GM18505 (cell line): ENCODE measurements around the gene OSBPL10.

ENCODE experiments used
- ATAC-seq: cut with Tn5 transposase; IDR thresholded peaks from one replicate; pipeline ENCODE4 v1.9.1; 2021; ENCODE audit not compliant: unreplicated experiment
- POLR2A ChIP-seq: IDR thresholded peaks from 4 replicates; pipeline ENCODE4 v1.6.1; 2011; ENCODE audit warnings: borderline replicate concordance; ENCODE audit not compliant: insufficient read depth, insufficient read length; ENCODE audit errors: extremely low read depth

The OSBPL10 gene

GRCh38 chr3:31892500-31892899 lies 88.6 kb downstream of the OSBPL10 start:
- no peak for TF ChIP-seq POLR2A
- ATAC-seq: no peak

- no peak for ATAC-seq
- TF ChIP-seq POLR2A: no peak
Observed at GRCh38 chr3:31891876-31892455, 89.1 kb downstream of the OSBPL10 start.

GRCh38 chr3:31890742-31891469 lies 90.2 kb downstream of the OSBPL10 start:
- TF ChIP-seq POLR2A: no peak

GRCh38 chr3:31890007-31890406 lies 91.1 kb downstream of the OSBPL10 start:
- ATAC-seq: no peak
- no peak for TF ChIP-seq POLR2A

More at GRCh38 chr3:31890742-31891469, 90.2 kb downstream of the OSBPL10 start:
- ATAC-seq: no peak

GRCh38 chr3:31885235-31885634 lies 95.8 kb downstream of the OSBPL10 start:
- TF ChIP-seq POLR2A: no peak

GRCh38 chr3:31884251-31884650 lies 96.8 kb downstream of the OSBPL10 start:
- TF ChIP-seq POLR2A: no peak
- ATAC-seq: no peak

More at GRCh38 chr3:31885235-31885634, 95.8 kb downstream of the OSBPL10 start:
- ATAC-seq: no peak

- ATAC-seq: no peak
- TF ChIP-seq POLR2A: no peak
Observed at GRCh38 chr3:31882895-31883294, 98.2 kb downstream of the OSBPL10 start.

GRCh38 chr3:31882431-31882830 lies 98.6 kb downstream of the OSBPL10 start:
- no peak for ATAC-seq
- no peak for TF ChIP-seq POLR2A

- TF ChIP-seq POLR2A: no peak
- ATAC-seq: no peak
Observed at GRCh38 chr3:31880482-31881078, 100.5 kb downstream of the OSBPL10 start.

- TF ChIP-seq POLR2A: no peak
- no peak for ATAC-seq
Observed at GRCh38 chr3:31880020-31880419, 101.0 kb downstream of the OSBPL10 start.

GRCh38 chr3:31879365-31879764 lies 101.7 kb downstream of the OSBPL10 start:
- TF ChIP-seq POLR2A: no peak

GRCh38 chr3:31878231-31878838 lies 102.7 kb downstream of the OSBPL10 start:
- TF ChIP-seq POLR2A: no peak
- ATAC-seq: no peak

More at GRCh38 chr3:31879365-31879764, 101.7 kb downstream of the OSBPL10 start:
- ATAC-seq: no peak

GRCh38 chr3:31876331-31876730 lies 104.7 kb downstream of the OSBPL10 start:
- ATAC-seq: no peak
- TF ChIP-seq POLR2A: no peak
